ENCODE results near the gene CEP135. TPM values are rescaled to one million over a fixed set of nuclear protein-coding genes. Genes with fewer than 3 reads are reported as not detected.

CEP135 gene
- total RNA-seq, 2 experiments from 2014 or later: 21.6 to 32.7 TPM

DNA sequence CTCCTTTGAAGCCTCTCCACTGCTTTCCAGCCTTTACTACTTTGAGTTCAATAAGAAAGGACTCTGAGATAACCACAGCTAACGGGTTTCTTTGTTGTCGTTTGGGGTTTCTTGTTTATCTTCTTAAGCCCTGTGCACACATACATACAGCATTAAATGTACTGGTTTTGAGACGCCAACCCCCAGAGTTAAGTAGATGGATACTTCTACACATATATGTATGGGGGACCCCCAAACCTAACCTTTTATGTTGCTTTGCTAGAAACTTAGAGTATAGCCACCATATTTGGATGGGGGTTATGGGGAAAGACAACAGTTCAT, 697 bp downstream of the CEP135 start:
- H3K4me2 ChIP-seq (ENCODE audit: low read length): peak overlapping the region; percentile 81
- no peak for TF ChIP-seq EZH2phosphoT487 (IDR thresholded peaks at IDR 0.05; ENCODE audit: borderline replicate concordance, low read depth, low read length)
- TF ChIP-seq, protein P1, sequence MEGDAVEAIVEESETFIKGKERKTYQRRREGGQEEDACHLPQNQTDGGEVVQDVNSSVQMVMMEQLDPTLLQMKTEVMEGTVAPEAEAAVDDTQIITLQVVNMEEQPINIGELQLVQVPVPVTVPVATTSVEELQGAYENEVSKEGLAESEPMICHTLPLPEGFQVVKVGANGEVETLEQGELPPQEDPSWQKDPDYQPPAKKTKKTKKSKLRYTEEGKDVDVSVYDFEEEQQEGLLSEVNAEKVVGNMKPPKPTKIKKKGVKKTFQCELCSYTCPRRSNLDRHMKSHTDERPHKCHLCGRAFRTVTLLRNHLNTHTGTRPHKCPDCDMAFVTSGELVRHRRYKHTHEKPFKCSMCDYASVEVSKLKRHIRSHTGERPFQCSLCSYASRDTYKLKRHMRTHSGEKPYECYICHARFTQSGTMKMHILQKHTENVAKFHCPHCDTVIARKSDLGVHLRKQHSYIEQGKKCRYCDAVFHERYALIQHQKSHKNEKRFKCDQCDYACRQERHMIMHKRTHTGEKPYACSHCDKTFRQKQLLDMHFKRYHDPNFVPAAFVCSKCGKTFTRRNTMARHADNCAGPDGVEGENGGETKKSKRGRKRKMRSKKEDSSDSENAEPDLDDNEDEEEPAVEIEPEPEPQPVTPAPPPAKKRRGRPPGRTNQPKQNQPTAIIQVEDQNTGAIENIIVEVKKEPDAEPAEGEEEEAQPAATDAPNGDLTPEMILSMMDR (conservative IDR thresholded peaks at IDR 0.05; ENCODE audit: low read length): no peak
- no TSS peak for BruUV-seq (replicated peaks)

DNA sequence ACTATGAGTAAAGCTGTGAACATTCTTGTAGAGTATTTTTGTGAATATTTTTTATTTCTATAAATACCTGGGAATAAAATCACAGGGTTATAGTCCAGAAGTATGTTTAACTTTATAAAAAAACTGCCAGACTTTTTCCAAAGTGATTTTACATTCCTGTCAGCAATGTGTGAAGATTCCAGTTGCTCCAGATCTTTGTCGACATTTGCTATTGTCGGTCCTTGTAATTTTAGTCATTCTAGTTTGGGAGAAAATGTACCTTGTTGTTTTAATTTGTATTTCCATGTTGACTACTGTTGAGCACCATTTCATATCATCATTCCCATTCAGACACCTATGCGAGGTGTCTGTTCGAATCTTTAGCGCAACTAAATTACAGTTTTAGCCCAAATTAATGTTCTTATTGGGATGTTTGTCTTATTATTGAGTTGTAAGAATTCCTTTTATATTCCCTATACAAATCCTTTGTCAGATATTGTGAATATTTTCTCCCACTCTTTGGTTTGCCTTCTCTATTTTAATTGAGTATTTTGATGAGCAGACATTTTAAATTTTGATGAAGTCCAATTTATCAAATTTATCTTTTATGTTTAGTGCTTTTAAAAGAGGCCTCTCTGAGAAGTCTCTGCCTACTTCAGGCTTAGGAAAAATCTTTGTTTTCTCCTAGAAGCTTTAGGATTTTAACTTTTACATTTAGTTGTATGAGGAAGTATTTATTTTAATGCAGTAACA, 2.6 kb downstream of the CEP135 start:
- TF ChIP-seq EZH2phosphoT487 (IDR thresholded peaks at IDR 0.05; ENCODE audit: borderline replicate concordance, low read depth, low read length): no peak
- no TSS peak for BruUV-seq (replicated peaks)
- H4K20me1 ChIP-seq (ENCODE audit: insufficient read depth, low read length): no peaks in the 10 kb centered on the region
- H3K4me2 ChIP-seq (ENCODE audit: low read length): peak overlapping the region; percentile 81
- peaks cover 40% of the 10 kb centered on the region for H3K4me1 ChIP-seq (ENCODE audit: insufficient read depth, low read length, poor library complexity, severe bottlenecking)
- ChIA-PET CTCF (ENCODE audit: unreplicated experiment) (no interaction called here), POLR2A (interaction anchor here (0.6 to 1.7 kb wide), 2 partner anchors 14 to 59 kb away, joined by 3 to 8 read pairs; no protein-coding TSS in a partner anchor)
- H3K4me3 ChIP-seq (ENCODE audit: low read depth, low read length, poor library complexity, severe bottlenecking): peak overlapping the region; percentile 82
- H3K9me2 ChIP-seq (ENCODE audit: insufficient read depth, low read length): no peaks in the 10 kb centered on the region
- H3K79me2 ChIP-seq (ENCODE audit: insufficient read depth, low read depth, low read length): peaks cover 41% of the 10 kb centered on the region
- no peaks in the 10 kb centered on the region for H3K9me3 ChIP-seq (ENCODE audit: low read length)
- intact Hi-C loops (cut with micrococcal nuclease; ENCODE audit: unreplicated experiment): no loop called here
- no peak overlapping the region for H3K27ac ChIP-seq (ENCODE audit: low read depth, low read length, poor library complexity, severe bottlenecking)
- H3K36me3 ChIP-seq (ENCODE audit: insufficient read depth, low read length): peaks cover 49% of the 10 kb centered on the region
- no peak overlapping the region for H2AFZ ChIP-seq (ENCODE audit: low read length)
- DNase-seq (ENCODE audit: low spot score): no peak

More for the DNA sequence above, 697 bp downstream of the CEP135 start:
- intact Hi-C loops (cut with micrococcal nuclease; ENCODE audit: unreplicated experiment): loop anchor here (2.0 to 5.0 kb wide), 5 partner anchors 97 to 958 kb away; partner anchors contain the start of genes AASDH, CLOCK, EXOC1 and PAICS
- peaks cover 31% of the 10 kb centered on the region for H3K36me3 ChIP-seq (ENCODE audit: insufficient read depth, low read length)
- peak overlapping the region; percentile 95 for H3K27ac ChIP-seq (ENCODE audit: low read depth, low read length, poor library complexity, severe bottlenecking)
- H2AFZ ChIP-seq (ENCODE audit: low read length): peak overlapping the region; percentile 56
- POLR2A ChIA-PET: interaction anchor here (0.6 to 3.0 kb wide), 6 partner anchors 10 to 1247 kb away, joined by 3 to 30 read pairs (median 5); partner anchors contain the start of genes AASDH, PAICS and PPAT
- CTCF ChIA-PET (ENCODE audit: unreplicated experiment): interaction anchor here (0.6 to 1.1 kb wide), 3 partner anchors 8 to 814 kb away, joined by 5 to 7 read pairs (median 5); no protein-coding TSS in a partner anchor
- no peak for DNase-seq (ENCODE audit: low spot score)
- H3K4me1 ChIP-seq (ENCODE audit: insufficient read depth, low read length, poor library complexity, severe bottlenecking): peaks cover 53% of the 10 kb centered on the region
- no peaks in the 10 kb centered on the region for H3K9me2 ChIP-seq (ENCODE audit: insufficient read depth, low read length)
- no peaks in the 10 kb centered on the region for H3K9me3 ChIP-seq (ENCODE audit: low read length)
- H4K20me1 ChIP-seq (ENCODE audit: insufficient read depth, low read length): no peaks in the 10 kb centered on the region
- H3K79me2 ChIP-seq (ENCODE audit: insufficient read depth, low read depth, low read length): peaks cover 41% of the 10 kb centered on the region
- H3K4me3 ChIP-seq (ENCODE audit: low read depth, low read length, poor library complexity, severe bottlenecking): peak overlapping the region; percentile 82

DNA sequence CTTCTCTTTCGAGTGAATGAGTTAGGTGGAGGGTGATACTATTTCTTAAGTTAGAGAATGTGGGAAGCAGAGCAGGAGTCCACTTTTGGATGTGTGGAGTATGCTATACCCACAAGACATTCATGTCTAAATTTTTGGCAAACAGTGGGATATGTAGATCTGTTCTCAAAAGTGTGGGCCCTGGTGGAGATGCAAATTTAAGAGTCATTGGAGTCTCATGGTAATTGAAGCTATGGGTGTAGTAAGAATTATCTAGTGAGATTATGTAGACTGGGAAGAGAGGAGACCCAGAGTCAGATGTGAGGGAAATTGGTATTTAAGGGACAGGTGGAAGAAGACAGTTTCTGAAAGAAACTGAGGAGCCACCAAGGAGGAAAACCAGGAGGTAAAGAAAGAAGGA, 7.0 kb downstream of the CEP135 start:
- H3K79me2 ChIP-seq (ENCODE audit: insufficient read depth, low read depth, low read length): peaks cover 26% of the 10 kb centered on the region
- H2AFZ ChIP-seq (ENCODE audit: low read length): no peak overlapping the region
- H3K4me1 ChIP-seq (ENCODE audit: insufficient read depth, low read length, poor library complexity, severe bottlenecking): peaks cover 15% of the 10 kb centered on the region
- H4K20me1 ChIP-seq (ENCODE audit: insufficient read depth, low read length): no peaks in the 10 kb centered on the region
- H3K9me2 ChIP-seq (ENCODE audit: insufficient read depth, low read length): no peaks in the 10 kb centered on the region
- TF ChIP-seq, protein P1 (conservative IDR thresholded peaks at IDR 0.05; ENCODE audit: low read length): no peak
- TF ChIP-seq EZH2phosphoT487 (IDR thresholded peaks at IDR 0.05; ENCODE audit: borderline replicate concordance, low read depth, low read length): no peak
- H3K4me3 ChIP-seq (ENCODE audit: low read depth, low read length, poor library complexity, severe bottlenecking): no peak overlapping the region
- ChIA-PET CTCF (ENCODE audit: unreplicated experiment) (no interaction called here), POLR2A (interaction anchor here (0.6 to 2.4 kb wide), 2 partner anchors 10 to 825 kb away, joined by 3 to 6 read pairs; no protein-coding TSS in a partner anchor)
- intact Hi-C loops (cut with micrococcal nuclease; ENCODE audit: unreplicated experiment): no loop called here
- no peak overlapping the region for H3K27ac ChIP-seq (ENCODE audit: low read depth, low read length, poor library complexity, severe bottlenecking)
- no peaks in the 10 kb centered on the region for H3K9me3 ChIP-seq (ENCODE audit: low read length)
- no TSS peak for BruUV-seq (replicated peaks)
- H3K36me3 ChIP-seq (ENCODE audit: insufficient read depth, low read length): peaks cover 92% of the 10 kb centered on the region
- no peak overlapping the region for H3K4me2 ChIP-seq (ENCODE audit: low read length)
- DNase-seq (ENCODE audit: low spot score): no peak

All from OCI-LY7 (cell line).